Transverse colon (tissue), 4 donors: ENCODE measurements around the gene BAG1. TPM values are rescaled to one million over a fixed set of nuclear protein-coding genes. Genes with fewer than 3 reads are reported as not detected.

Experiments
- DNase-seq: peaks from one replicate; pipeline ENCODE4 v3.0.0-alpha.2; 2019
- H3K27ac ChIP-seq, 4 donors: fragments of 200-600 bp; sonication (generic); 2 replicates each; pipeline ENCODE4 v1.5.1; 2016 to 2018; ENCODE audit warnings: inconsistent platforms in 4 of 4
- H3K27me3 ChIP-seq: fragments of 200-600 bp; sonication (generic); 2 replicates; pipeline ENCODE4 v1.5.1; 2017; ENCODE audit warnings: inconsistent platforms
- H3K36me3 ChIP-seq, 4 donors: fragments of 200-600 bp; sonication (generic); 2 replicates each; pipeline ENCODE4 v1.5.1; 2017 to 2019; ENCODE audit warnings: inconsistent platforms in 4 of 4
- H3K4me1 ChIP-seq, 4 donors: fragments of 200-600 bp; sonication (generic); 2 replicates each; pipeline ENCODE4 v1.5.1; 2017 to 2020; ENCODE audit warnings: inconsistent platforms in 4 of 4
- H3K4me3 ChIP-seq, 4 donors: fragments of 200-600 bp; sonication (generic); 1 replicate in 1 of 4; 2 replicates in 3 of 4; pipeline versions ENCODE4 v1.5.1 to v1.6.1; 2017 to 2019; ENCODE audit warnings: inconsistent platforms in 4 of 4
- H3K9me3 ChIP-seq, 2 donors: fragments of 200-600 bp; sonication (generic); 2 replicates each; pipeline ENCODE4 v1.5.1; 2017 to 2019; ENCODE audit warnings: inconsistent platforms in 2 of 2
- EP300 ChIP-seq: sonication (generic); formaldehyde crosslinking; IDR thresholded peaks from one replicate; pipeline ENCODE4 v1.6.1; 2017; ENCODE audit warnings: antibody characterized with exemption, low read depth
- POLR2A ChIP-seq: fragments of 450-650 bp; IDR thresholded peaks from one replicate; pipeline ENCODE4 v1.6.1; 2016; ENCODE audit warnings: antibody characterized with exemption, mild to moderate bottlenecking, moderate library complexity
- POLR2AphosphoS5 ChIP-seq, 3 donors: sonication (generic); formaldehyde crosslinking; IDR thresholded peaks; one replicate each; pipeline ENCODE4 v1.6.1; 2016; ENCODE audit warnings: antibody characterized with exemption in 3 of 3
- WGBS, 2 donors: methylation state at CpG; one replicate each; pipeline ENCODE4 v1.1.5; 2018; ENCODE audit warnings: low coverage in 1 of 2; 5-methylcytosine and 5-hydroxymethylcytosine counted together
- in situ Hi-C, 4 donors: fragments of 200-750 bp; cut with MboI; loops; one replicate each; pipeline versions ENCODE4 v1.15.0 to v1.15.1; 2017; ENCODE audit warnings: low sequenced_read_pairs in 3 of 4, low pct_ligation_motif_present in 1 of 4, low pct_unique_long_range_greater_than_20kb in 1 of 4
- intact Hi-C: fragments of 100-400 bp; cut with DNase I; formaldehyde crosslinking; loops from one replicate; pipeline ENCODE4 v1.15.1; 2023; ENCODE audit warnings: low total_unique reads
- total RNA-seq, 4 donors: library from RNA; depleted of rRNA; stranded (reverse); fragments of >200 nt; gene quantifications; one replicate each; pipeline ENCODE4 v1.1.0, GENCODE V29; 2016
- TF ChIP-seq, protein P1 (sequence below), 5 experiments: fragments of 200-600 bp in 3 of 5; fragments of 450-650 bp in 2 of 5; sonication (generic) in 3 of 5; IDR thresholded peaks; 1 replicate in 2 of 5; 2 replicates in 3 of 5; pipeline ENCODE4 v1.5.1; 2016 to 2017; ENCODE audit warnings: antibody characterized with exemption in 5 of 5, inconsistent platforms in 3 of 5, mild to moderate bottlenecking in 2 of 5, moderate library complexity in 1 of 5

Gene BAG1
- total RNA-seq, 4 donors from 2014 or later: 73.2 to 185 (median 131) TPM

DNA sequence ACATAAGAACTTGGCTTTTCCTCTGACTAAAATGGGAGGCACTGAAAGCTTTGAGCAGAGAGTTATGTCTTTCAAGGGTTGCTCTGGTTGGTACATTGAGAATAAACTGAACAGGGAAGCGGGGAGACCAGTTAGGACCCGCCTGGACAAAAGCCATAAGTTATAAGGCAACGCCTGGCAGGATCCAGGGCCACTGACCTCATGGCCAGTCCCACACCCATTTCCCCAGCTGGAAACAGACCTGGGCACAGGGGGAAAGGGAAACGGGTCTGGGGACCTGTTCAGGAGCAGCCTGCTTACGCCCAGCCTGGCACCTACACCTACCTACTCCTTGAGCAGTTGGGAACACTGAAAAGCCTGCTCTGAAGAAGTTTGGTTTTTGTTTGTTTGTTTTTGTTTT is 23.2 kb downstream of the BAG1 start:
- intact Hi-C loops (no loop called here), in situ Hi-C loops (no loop called here)
- Histone ChIP-seq H3K9me3 (no peaks in the 10 kb centered on the region), H3K27me3 (no peaks in the 10 kb centered on the region), H3K4me3 (no peak overlapping the region), H3K36me3 (no peaks in the 10 kb centered on the region), H3K27ac (peak overlapping the region in 3 of 4 donors; percentile 40 to 58 (median 41)), H3K4me1 (peaks cover 0 to 20% (median 0%) of the 10 kb centered on the region in 4 donors)
- WGBS, 2 donors: 51% methylated on average over 5 of the region's 5 CpGs; no CpG with 5 or more reads in 1 of the 2 donors
- peak; percentile 48 for DNase-seq
- peak in 1 of 3 donors; percentile 24 for TF ChIP-seq POLR2AphosphoS5 (IDR thresholded peaks at IDR 0.05)
- TF ChIP-seq, protein P1, sequence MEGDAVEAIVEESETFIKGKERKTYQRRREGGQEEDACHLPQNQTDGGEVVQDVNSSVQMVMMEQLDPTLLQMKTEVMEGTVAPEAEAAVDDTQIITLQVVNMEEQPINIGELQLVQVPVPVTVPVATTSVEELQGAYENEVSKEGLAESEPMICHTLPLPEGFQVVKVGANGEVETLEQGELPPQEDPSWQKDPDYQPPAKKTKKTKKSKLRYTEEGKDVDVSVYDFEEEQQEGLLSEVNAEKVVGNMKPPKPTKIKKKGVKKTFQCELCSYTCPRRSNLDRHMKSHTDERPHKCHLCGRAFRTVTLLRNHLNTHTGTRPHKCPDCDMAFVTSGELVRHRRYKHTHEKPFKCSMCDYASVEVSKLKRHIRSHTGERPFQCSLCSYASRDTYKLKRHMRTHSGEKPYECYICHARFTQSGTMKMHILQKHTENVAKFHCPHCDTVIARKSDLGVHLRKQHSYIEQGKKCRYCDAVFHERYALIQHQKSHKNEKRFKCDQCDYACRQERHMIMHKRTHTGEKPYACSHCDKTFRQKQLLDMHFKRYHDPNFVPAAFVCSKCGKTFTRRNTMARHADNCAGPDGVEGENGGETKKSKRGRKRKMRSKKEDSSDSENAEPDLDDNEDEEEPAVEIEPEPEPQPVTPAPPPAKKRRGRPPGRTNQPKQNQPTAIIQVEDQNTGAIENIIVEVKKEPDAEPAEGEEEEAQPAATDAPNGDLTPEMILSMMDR (IDR thresholded peaks at IDR 0.05): no peak

DNA sequence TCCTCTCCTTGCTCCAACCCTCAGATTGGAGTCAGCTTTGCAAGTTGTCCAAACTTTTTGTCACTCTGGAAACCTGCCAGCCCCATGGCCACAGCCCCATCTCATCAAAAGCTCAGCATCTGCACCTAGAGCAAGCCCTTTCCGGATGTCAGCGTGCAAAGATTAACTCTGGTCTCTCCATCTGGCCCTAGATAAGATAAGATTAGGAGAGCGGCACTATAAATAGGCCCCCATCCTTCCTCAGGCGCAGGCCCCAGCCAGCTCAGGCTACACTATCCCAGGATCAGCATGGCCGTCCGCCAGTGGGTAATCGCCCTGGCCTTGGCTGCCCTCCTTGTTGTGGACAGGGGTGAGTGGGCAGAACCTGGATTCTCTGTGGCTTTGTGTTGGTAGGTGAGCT is 24.6 kb downstream of the BAG1 start, which contains the start of gene SPINK4:
SPINK4 (plus strand) TSS at position 247 of the 400 bp plus-strand sequence; CDS start at position 289, 42 bp downstream.
- WGBS, 2 donors: 50% methylated on average over 7 of the region's 7 CpGs; no CpG with 5 or more reads in 1 of the 2 donors
- Histone ChIP-seq H3K4me1 (peaks cover 0 to 25% (median 1%) of the 10 kb centered on the region in 4 donors), H3K27me3 (no peaks in the 10 kb centered on the region), H3K9me3 (no peaks in the 10 kb centered on the region), H3K36me3 (no peaks in the 10 kb centered on the region), H3K4me3 (no peak within 1 kb of the TSS), H3K27ac (peak within 1 kb of the TSS in 3 of 4 donors; percentile 40 to 58 (median 41))
- in situ Hi-C loops: no loop called here
- intact Hi-C loops: no loop called here
- no peak for DNase-seq
- TF ChIP-seq POLR2A: no peak
- TF ChIP-seq EP300: no peak
- TF ChIP-seq, protein P1 (IDR thresholded peaks at IDR 0.05): no peak
- no peak for TF ChIP-seq POLR2AphosphoS5 (IDR thresholded peaks at IDR 0.05)

DNA sequence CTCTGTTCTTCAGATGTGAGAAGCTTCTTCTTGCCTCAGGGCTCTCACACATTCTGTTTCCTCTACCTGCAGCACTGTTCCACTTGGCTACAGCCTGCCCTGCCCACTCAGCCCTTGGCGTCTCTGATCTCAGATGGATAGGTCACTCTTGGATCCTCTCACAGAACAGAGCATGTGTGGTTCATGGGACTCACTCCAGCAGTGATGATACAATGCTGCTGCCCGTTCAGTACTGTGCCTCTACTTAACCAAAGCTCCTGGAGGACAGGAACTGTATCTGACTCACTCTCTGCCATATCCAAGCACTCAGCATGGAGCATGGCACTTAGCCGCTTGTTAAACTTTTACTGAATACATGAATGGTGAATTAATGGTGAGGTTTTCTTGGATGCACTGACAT is 27.9 kb downstream of the BAG1 start:
- intact Hi-C loops: no loop called here
- no peak for DNase-seq
- 71 to 85% methylated on average over 1 to 3 of the region's 3 CpGs for WGBS, 2 donors
- no peak for TF ChIP-seq EP300
- TF ChIP-seq POLR2A: no peak
- TF ChIP-seq POLR2AphosphoS5 (IDR thresholded peaks at IDR 0.05): no peak
- TF ChIP-seq, protein P1 (IDR thresholded peaks at IDR 0.05): no peak
- Histone ChIP-seq H3K4me3 (no peak overlapping the region), H3K9me3 (no peaks in the 10 kb centered on the region), H3K27me3 (no peaks in the 10 kb centered on the region), H3K36me3 (no peaks in the 10 kb centered on the region), H3K4me1 (peaks cover 0 to 41% (median 17%) of the 10 kb centered on the region in 4 donors), H3K27ac (no peak overlapping the region)
- in situ Hi-C loops: no loop called here

GRCh38 chr9:33234511-33235467 is 29.7 kb downstream of the BAG1 start:
- H3K9me3 ChIP-seq: no peaks in the 10 kb centered on the region
- intact Hi-C loops: no loop called here
- no peaks in the 10 kb centered on the region for H3K36me3 ChIP-seq
- H3K27ac ChIP-seq: peak overlapping the region in 3 of 4 donors; percentile 78 to 86 (median 83)
- H3K4me3 ChIP-seq: no peak overlapping the region
- in situ Hi-C loops: no loop called here
- H3K27me3 ChIP-seq: no peaks in the 10 kb centered on the region
- no peak for TF ChIP-seq EP300
- no peak for TF ChIP-seq POLR2A
- no peak for TF ChIP-seq POLR2AphosphoS5 (IDR thresholded peaks at IDR 0.05)
- TF ChIP-seq, protein P1 (IDR thresholded peaks at IDR 0.05): no peak
- peaks cover 0 to 33% (median 21%) of the 10 kb centered on the region in 4 donors for H3K4me1 ChIP-seq
- no peak for DNase-seq
- 62 to 80% methylated on average over 1 to 9 of the region's 9 CpGs for WGBS, 2 donors
